Nephron progenitor cell (in vitro differentiated cells): Measurements from ENCODE around the gene C19orf25.

Experiments
- DNase-seq: peaks from one replicate; pipeline ENCODE4 v3.0.0; 2021
- H3K27ac Mint-ChIP-seq: 2 replicates; pipeline ENCODE4 v1.8.0; 2021; ENCODE audit warnings: mild to moderate bottlenecking, moderate library complexity, mixed read lengths
- H3K27me3 Mint-ChIP-seq: 2 replicates; pipeline ENCODE4 v1.8.0; 2021; ENCODE audit warnings: mild to moderate bottlenecking, low read depth, mixed read lengths; ENCODE audit not compliant: poor library complexity
- H3K36me3 Mint-ChIP-seq: 2 replicates; pipeline ENCODE4 v1.8.0; 2021; ENCODE audit warnings: low read depth, mixed read lengths
- H3K4me1 Mint-ChIP-seq: 2 replicates; pipeline ENCODE4 v1.8.0; 2021; ENCODE audit warnings: mixed read lengths
- H3K4me3 Mint-ChIP-seq: 2 replicates; pipeline ENCODE4 v1.8.0; 2021; ENCODE audit warnings: mild to moderate bottlenecking, moderate library complexity, mixed read lengths
- H3K9me3 Mint-ChIP-seq: 2 replicates; pipeline ENCODE4 v1.8.0; 2021; ENCODE audit warnings: mild to moderate bottlenecking, moderate library complexity, mixed read lengths
- TF ChIP-seq, protein P1 (sequence below): fragments of 200-600 bp; sonication (generic); IDR thresholded peaks from 2 replicates; pipeline ENCODE4 v1.5.0; 2021; ENCODE audit warnings: antibody characterized with exemption

C19orf25 gene

DNA sequence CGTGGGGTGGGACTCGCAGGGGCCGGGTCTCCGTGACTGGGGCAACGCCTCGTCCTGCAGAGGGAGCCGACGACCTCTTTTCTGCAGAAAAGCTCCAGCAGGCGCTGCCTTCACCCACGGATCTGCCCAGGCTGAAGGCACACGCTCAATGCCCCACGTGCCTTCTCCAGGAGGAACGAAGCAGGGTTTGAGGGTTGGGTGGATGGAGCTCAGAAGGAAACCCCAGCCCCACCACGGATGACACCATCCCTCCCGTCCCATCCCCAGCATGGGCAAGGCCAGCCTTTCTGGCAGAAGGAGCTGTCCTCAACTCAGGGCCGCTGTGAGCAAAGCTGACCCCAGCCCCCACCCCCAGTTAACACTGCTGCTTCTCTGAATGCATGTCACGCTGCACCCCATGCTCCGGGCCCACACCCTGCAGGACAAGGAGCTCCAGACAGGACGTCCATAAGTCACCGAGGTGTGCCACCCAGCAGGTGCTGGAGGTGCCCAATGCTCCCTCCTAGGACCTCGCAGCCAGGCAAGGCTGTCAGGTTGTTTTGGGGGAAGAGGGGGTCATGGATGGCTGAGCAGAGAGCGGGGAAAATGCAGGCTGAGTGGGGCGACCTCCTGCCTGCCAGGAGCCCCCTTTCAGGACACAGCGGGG, 7.4 kb downstream of the C19orf25 start:
- DNase-seq = no peak
- no peaks in the 10 kb centered on the region for H3K36me3 Mint-ChIP-seq
- H3K4me3 Mint-ChIP-seq = no peak overlapping the region
- H3K27me3 Mint-ChIP-seq = peaks cover 68% of the 10 kb centered on the region
- no peaks in the 10 kb centered on the region for H3K9me3 Mint-ChIP-seq
- H3K27ac Mint-ChIP-seq = no peak overlapping the region
- H3K4me1 Mint-ChIP-seq = peaks cover 7% of the 10 kb centered on the region
- TF ChIP-seq, protein P1, sequence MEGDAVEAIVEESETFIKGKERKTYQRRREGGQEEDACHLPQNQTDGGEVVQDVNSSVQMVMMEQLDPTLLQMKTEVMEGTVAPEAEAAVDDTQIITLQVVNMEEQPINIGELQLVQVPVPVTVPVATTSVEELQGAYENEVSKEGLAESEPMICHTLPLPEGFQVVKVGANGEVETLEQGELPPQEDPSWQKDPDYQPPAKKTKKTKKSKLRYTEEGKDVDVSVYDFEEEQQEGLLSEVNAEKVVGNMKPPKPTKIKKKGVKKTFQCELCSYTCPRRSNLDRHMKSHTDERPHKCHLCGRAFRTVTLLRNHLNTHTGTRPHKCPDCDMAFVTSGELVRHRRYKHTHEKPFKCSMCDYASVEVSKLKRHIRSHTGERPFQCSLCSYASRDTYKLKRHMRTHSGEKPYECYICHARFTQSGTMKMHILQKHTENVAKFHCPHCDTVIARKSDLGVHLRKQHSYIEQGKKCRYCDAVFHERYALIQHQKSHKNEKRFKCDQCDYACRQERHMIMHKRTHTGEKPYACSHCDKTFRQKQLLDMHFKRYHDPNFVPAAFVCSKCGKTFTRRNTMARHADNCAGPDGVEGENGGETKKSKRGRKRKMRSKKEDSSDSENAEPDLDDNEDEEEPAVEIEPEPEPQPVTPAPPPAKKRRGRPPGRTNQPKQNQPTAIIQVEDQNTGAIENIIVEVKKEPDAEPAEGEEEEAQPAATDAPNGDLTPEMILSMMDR = no peak

DNA sequence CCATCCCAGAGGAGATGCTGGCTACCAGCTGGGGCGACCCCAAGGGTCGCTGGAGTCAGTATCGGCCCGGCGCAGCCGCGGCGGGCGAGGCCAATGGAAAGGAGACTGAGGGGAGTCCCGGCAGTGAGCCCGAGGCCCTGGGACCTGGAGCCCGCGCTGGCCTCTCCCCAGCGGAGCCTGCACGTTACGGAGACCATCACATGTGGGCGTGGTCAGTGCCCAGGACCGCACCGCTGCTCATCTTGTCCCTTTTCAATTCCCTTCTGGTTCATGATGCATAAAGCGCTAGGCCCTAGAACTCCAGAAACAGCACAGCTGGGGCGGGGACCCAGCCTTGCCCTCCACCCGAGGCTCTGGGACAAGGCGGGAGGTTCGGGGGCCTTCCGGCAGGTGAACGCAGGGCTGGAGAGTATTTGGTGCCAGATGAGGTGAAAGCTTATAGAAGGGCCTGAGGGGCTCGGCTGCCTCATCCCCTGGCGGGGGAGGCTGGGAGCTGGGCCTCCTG, 8.0 kb downstream of the C19orf25 start:
- Mint-ChIP-seq H3K36me3 (no peaks in the 10 kb centered on the region), H3K27me3 (peaks cover 74% of the 10 kb centered on the region), H3K4me3 (peak overlapping the region; percentile 58), H3K27ac (no peak overlapping the region), H3K9me3 (no peaks in the 10 kb centered on the region), H3K4me1 (peaks cover 7% of the 10 kb centered on the region)
- peak; percentile 61 for DNase-seq
- TF ChIP-seq, protein P1 = no peak

DNA sequence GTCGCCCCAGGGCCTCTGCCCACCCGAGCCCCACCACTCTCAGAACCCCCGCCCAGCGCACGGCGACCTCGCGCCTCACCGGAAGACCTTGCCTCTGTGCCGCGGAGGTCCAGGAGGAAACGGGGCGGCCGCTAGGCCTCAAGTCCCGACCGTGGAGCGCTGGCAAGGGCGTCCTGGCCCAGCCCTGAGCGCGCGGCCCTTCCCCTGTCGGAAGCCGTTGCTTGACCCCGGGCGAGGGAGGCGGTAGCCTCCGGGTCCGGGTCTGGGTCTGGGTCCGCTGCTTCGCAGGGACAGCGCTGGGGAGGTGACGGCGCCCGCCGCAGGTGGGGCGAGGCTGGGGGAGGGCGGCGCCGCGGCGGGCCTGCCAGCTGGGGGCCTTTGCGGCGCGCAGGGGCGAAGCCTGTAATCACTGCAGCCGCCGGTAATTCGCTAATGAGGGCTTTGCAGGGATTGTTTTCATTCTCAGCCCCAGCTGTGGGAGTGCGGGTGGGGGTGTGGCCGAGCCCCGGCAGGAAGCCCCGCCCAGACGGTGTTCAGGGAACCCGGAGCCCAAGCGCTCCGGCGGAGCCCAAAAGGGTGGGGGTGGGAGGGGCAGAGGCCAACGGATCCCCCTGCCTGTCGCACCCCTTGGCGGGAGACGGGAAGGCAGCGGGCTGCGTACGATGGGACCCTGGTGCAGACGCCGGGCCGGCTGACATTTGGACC, 8.6 kb downstream of the C19orf25 start:
- Mint-ChIP-seq H3K4me1 (peaks cover 7% of the 10 kb centered on the region), H3K36me3 (no peaks in the 10 kb centered on the region), H3K27me3 (peaks cover 78% of the 10 kb centered on the region), H3K27ac (no peak overlapping the region), H3K9me3 (no peaks in the 10 kb centered on the region), H3K4me3 (peak overlapping the region; percentile 60)
- TF ChIP-seq, protein P1 = no peak
- peak; percentile 76 for DNase-seq

DNA sequence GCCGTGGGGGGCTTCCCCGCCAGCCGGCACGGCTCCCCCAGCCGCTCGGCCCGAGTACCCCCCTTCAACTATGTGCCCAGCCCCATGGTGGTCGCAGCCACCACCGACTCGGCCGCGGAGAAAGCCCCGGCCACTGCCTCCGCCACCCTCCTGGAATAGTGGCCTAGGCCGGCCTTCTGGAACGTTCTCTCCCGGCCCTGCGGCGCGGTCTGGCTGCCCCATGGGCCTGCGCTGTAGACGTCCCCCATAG, 9.0 kb downstream of the C19orf25 start:
- TF ChIP-seq, protein P1 = no peak
- peak overlapping the region; percentile 60 for H3K4me3 Mint-ChIP-seq
- H3K27me3 Mint-ChIP-seq = peaks cover 82% of the 10 kb centered on the region
- H3K4me1 Mint-ChIP-seq = peaks cover 7% of the 10 kb centered on the region
- H3K27ac Mint-ChIP-seq = no peak overlapping the region
- H3K36me3 Mint-ChIP-seq = no peaks in the 10 kb centered on the region
- H3K9me3 Mint-ChIP-seq = no peaks in the 10 kb centered on the region
- DNase-seq = no peak

DNA sequence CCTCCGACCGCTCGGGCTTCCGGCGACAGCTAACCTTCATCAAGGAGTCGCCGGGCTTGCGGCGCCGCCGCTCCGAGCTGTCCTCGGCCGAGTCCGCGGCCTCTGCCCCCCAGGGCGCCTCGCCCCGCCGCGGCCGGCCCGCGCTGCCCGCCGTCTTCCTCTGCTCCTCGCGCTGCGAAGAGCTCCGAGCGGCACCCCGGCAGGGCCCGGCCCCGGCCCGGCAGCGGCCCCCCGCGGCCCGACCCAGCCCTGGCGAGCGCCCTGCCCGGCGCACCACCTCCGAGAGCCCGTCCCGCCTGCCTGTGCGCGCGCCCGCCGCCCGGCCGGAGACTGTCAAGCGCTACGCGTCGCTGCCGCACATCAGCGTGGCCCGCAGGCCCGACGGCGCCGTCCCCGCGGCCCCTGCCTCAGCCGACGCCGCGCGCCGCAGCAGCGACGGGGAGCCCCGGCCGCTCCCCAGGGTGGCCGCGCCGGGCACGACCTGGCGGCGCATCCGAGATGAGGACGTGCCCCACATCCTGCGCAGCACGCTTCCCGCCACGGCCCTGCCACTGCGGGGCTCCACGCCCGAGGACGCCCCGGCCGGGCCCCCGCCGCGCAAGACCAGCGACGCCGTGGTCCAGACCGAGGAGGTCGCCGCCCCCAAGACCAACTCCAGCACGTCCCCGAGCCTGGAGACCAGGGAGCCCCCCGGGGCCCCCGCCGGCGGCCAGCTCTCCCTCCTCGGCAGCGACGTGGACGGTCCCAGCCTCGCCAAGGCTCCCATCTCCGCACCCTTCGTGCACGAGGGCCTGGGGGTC, 9.6 kb downstream of the C19orf25 start:
- H3K9me3 Mint-ChIP-seq = no peaks in the 10 kb centered on the region
- TF ChIP-seq, protein P1 = no peak
- H3K27me3 Mint-ChIP-seq = peaks cover 88% of the 10 kb centered on the region
- H3K4me1 Mint-ChIP-seq = peaks cover 7% of the 10 kb centered on the region
- peak; percentile 58 for DNase-seq
- no peak overlapping the region for H3K4me3 Mint-ChIP-seq
- H3K27ac Mint-ChIP-seq = no peak overlapping the region
- H3K36me3 Mint-ChIP-seq = no peaks in the 10 kb centered on the region
